NCI-H1694 (cell line): ENCODE measurements around the gene ACOXL.
"Not testable (repeated sequence)": the region's sequence is repeated elsewhere in the genome, so short reads cannot be mapped to it uniquely, and the experiment has no call there.

Experiments used
- DNase-seq: peaks from one replicate; lab custom pipeline; 2025; lab: John Stamatoyannopoulos, UW

The ACOXL gene

DNA sequence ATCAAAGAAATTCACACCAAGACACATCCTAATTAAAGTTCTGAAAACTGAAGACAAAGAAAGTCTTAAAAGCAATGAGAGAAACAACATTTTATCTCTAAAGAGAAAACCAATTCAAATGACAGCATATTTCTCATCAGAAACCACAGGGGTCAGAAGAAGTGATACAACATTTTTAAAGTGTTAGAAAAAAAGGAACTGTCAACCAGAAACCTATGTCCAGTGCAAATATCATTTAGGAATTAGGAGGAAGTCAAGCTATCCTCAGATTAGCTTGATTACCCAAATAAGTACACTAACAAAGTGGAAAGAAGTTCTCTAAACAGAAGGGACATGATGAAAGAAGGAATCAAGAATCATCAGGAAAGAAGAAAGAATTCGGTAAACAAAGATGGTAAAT lies 328.8 kb downstream of the ACOXL start:
- DNase-seq: no peak

GRCh38 chr2:111062417-111062816 lies 330.0 kb downstream of the ACOXL start:
- no peak for DNase-seq

- no peak for DNase-seq
These were observed 333.8 kb downstream of the ACOXL start for GRCh38 chr2:111066062-111066593.

GRCh38 chr2:111068435-111069058 lies 336.2 kb downstream of the ACOXL start:
- no peak for DNase-seq

- DNase-seq: no peak
These were observed 337.3 kb downstream of the ACOXL start for GRCh38 chr2:111069722-111070121.

GRCh38 chr2:111071600-111072171 lies 339.3 kb downstream of the ACOXL start:
- DNase-seq: no peak

DNA sequence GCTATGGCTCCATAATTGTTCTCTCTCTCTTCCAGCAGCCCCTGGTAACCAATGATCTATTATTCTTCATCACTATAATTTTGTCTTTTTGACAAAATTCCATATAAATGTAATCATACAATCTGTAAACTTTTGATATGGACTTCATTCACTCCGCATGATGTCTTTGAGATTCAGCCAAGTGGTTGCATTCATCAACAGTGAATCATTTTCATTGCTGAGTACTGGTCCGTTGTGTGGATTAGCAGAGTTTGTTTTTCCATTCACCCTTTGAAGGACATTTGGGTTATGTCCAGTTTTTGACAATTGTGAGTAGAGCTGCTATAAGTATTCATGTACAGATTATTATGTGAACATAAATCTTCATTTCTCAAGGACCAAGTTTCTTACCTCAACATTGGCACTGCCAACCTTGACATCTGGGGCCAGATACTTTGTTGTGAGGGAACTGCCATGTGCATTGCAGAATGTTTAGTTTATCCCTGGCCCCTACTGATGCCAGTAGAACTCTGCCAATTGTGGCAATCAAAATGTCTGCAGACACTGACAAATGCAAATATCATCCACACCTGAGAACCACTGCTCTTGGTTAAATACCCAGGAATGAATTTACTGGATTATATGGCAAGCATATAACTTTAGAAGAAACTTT lies 340.0 kb downstream of the ACOXL start:
- no peak for DNase-seq

DNA sequence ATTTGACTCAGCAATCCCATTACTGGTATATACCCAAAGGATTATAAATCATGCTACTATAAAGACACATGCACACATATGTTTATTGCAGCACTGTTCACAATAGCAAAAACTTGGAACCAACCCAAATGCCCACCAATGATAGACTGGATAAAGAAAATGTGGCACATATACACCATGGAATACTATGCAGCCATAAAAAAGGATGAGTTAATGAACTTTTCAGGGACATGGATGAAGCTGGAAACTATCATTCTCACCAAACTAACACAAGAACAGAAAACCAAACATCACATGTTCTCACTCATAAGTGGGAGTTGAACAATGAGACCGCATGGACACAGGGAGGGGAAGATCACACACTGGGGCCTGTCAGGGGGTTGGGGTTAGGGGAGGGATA lies 350.3 kb downstream of the ACOXL start:
- not testable (repeated sequence) for DNase-seq

- DNase-seq: no peak
These were observed 359.4 kb downstream of the ACOXL start for GRCh38 chr2:111091811-111092211.

DNA sequence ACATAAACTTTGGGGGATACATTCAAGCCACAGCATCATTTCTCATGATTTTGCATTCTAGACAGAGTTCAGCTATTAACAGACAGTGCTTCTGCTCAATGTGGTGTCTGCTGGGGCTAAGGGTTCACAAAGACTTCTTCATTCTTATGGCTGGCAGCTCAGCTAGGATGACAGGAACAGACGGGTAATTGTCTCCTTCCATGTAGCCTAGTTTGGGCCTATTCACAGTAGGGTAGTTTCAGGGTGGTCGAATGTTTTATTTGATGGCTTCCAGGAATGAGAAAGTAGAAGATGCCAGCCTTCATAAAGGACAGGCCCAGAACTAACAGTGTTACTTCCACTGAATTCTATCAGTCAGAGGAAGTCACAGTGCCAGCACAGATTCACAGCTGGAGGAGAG lies 362.3 kb downstream of the ACOXL start:
- DNase-seq: no peak

DNA sequence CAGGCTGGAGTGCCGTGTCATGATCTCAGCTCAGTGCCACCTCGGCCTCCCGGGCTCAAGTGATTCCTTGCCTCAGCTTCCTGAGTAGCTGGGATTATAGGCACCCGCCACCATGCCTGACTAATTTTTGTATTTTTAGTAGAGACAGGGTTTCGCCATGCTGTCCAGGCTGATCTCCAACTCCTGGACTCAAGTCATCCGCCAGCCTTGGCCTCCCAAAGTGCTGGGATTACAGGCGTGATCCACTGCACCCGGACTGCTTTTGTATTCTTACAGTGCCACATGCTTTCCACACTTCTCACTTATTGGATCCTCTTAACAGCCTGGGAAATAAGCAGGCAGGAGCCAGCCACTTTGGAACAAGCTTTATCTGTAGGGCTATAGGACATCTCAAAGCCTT lies 363.1 kb downstream of the ACOXL start:
- no peak for DNase-seq

- DNase-seq: no peak
These were observed 367.0 kb downstream of the ACOXL start for GRCh38 chr2:111099402-111099801.

DNA sequence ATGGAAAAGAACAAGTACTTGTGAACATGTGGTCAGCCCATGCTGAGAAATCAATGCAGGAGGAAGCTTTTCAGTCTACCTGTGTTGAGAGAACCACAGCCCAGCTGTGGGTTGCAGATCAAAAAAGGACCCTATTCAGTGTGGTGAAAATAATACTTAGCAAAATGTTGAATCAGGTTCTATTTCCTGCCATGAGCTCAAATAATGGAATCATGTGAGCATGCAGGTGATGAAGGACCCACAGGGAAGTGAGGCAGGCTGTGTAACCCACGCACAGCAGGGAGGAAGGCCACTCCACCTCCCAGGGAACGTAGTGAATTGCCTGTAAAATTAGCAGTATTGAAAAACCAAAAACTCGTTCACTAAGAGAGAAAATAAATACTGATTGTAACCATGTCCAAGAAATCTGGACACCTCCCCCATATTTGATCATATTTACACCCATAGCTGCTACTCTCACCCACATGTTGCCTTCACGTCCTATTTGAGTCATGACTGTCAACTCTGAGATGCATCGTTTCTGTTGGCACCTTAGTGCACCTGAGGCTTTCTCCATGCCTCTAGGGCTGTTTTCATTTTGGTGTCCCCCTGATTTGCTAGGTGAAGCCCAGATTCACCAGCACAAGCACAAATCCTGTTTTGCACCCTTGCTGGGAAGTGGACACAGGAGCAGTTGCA lies 367.9 kb downstream of the ACOXL start:
- DNase-seq: no peak

DNA sequence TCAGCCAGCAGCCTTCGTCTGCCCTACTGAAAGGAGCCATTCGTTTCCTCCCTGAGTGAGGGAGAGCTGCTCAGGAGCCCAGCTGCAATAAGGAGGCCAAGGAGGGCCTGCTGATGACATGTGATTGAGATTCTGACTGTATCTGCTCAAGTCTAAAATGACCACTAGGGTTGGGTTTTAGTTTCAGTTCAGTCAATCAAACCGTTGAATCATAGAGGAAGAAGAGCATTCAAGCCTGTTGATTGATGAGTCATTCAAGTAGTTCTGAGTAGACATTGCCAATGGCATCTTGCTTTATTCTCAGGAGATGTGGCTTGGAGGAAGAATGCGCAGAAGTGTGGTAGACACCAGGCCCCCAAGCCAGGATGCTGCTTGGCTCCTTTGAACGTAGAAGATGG lies 368.4 kb downstream of the ACOXL start:
- DNase-seq: no peak

DNA sequence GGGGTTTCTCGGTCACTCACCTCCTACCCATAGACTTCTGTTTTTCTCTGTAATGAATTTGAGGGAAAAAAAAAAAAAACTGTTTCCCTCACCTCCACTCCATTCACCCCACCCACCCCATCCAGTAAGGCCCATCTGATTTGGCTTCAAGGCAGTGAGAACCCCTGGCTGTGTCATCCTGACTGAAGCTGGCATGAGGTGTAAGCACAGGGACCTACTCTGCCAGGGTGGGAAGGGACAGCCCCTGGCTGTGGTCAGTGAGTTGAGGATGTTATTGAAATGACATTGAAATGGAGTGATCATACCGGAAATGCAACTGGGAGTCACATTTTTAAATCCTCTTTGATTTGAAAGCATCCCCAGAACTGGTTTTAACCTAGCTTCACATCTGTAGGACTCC lies 369.2 kb downstream of the ACOXL start:
- no peak for DNase-seq

- no peak for DNase-seq
These were observed 369.8 kb downstream of the ACOXL start for GRCh38 chr2:111102216-111102615.

- DNase-seq: no peak
These were observed 373.6 kb downstream of the ACOXL start for GRCh38 chr2:111105926-111106325.

GRCh38 chr2:111106706-111107105 lies 374.3 kb downstream of the ACOXL start:
- DNase-seq: no peak

- DNase-seq: no peak
These were observed 376.4 kb downstream of the ACOXL start for GRCh38 chr2:111108745-111109271.

- no peak for DNase-seq
These were observed 378.9 kb downstream of the ACOXL start for GRCh38 chr2:111111101-111111755.

DNA sequence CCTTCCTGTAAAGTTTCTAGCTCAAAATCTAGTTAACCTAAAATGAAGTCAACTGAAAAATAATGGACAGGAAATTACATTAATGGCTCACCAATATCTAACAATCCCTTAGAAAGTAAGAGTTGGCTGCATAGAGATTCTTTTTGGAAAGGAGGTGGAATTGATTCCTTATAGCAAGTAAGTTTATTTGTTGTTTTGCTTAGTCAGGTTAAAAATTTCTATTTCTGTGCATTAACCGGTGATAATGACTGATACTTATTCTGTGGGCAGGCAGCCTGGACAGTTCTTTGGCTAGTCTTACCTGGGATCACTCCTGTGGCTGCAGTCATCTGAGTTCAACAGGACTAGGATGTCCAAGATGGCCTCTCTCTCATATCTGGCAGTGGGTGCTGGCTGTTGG lies 381.5 kb downstream of the ACOXL start:
- no peak for DNase-seq
